A673 (cell line): ENCODE results near the gene GALNT14. TPM values are rescaled to one million over a fixed set of nuclear protein-coding genes. Genes with fewer than 3 reads are reported as not detected.

ENCODE experiments used
- BruUV-seq: library from RNA; stranded (reverse); fragments of 400-500 nt; replicated peaks from 2 replicates; lab custom pipeline; 2021; lab: Mats Ljungman, UMichigan
- CTCF ChIA-PET: fragments of 300-600 bp; sonication (Branson Sonifier 250); formaldehyde crosslinking; loops from one replicate; lab custom pipeline; 2022; ENCODE audit warnings: antibody characterized with exemption; lab: Charles Lee
- POLR2A ChIA-PET: fragments of 300-600 bp; sonication (Branson Sonifier 250); formaldehyde crosslinking; loops from one replicate; lab custom pipeline; 2022; ENCODE audit warnings: antibody characterized with exemption; ENCODE audit not compliant: low non-redundant PET; lab: Charles Lee
- DNase-seq: peaks from one replicate; pipeline ENCODE4 v3.0.0-alpha.2; 2015; ENCODE audit warnings: low spot score
- H3K27ac ChIP-seq: fragments of 200-600 bp; sonication (generic); 2 replicates; pipeline ENCODE4 v1.5.1; 2016; ENCODE audit warnings: mixed run types, low read depth, mild to moderate bottlenecking, mixed read lengths, antibody characterized with exemption, low read length; ENCODE audit not compliant: poor library complexity, severe bottlenecking
- H3K27me3 ChIP-seq: fragments of 200-600 bp; sonication (generic); replicated peaks from 2 replicates; pipeline ENCODE4 v1.6.1; 2017; ENCODE audit warnings: mixed run types, low read depth, mild to moderate bottlenecking, mixed read lengths, antibody characterized with exemption, low read length; ENCODE audit not compliant: insufficient read depth, poor library complexity
- H3K36me3 ChIP-seq: fragments of 200-600 bp; sonication (generic); 2 replicates; pipeline ENCODE4 v1.6.1; 2016; ENCODE audit warnings: mixed run types, mild to moderate bottlenecking, mixed read lengths, antibody characterized with exemption, low read length; ENCODE audit not compliant: insufficient read depth, poor library complexity, severe bottlenecking
- H3K4me1 ChIP-seq: fragments of 200-600 bp; sonication (generic); 2 replicates; pipeline ENCODE4 v1.6.1; 2017; ENCODE audit warnings: mixed run types, mild to moderate bottlenecking, mixed read lengths, antibody characterized with exemption, low read length; ENCODE audit not compliant: insufficient read depth, poor library complexity, severe bottlenecking
- H3K4me3 ChIP-seq: fragments of 200-600 bp; sonication (generic); 2 replicates; pipeline ENCODE4 v1.5.1; 2016; ENCODE audit warnings: low read depth, mixed run types, mild to moderate bottlenecking, mixed read lengths, low read length; ENCODE audit not compliant: poor library complexity, severe bottlenecking
- H3K9me3 ChIP-seq: fragments of 200-600 bp; sonication (generic); 2 replicates; pipeline ENCODE4 v1.6.1; 2016; ENCODE audit warnings: mixed run types, low read depth, mild to moderate bottlenecking, mixed read lengths, antibody characterized with exemption, low read length; ENCODE audit not compliant: poor library complexity, severe bottlenecking
- EZH2 ChIP-seq: fragments of 200-600 bp; sonication (generic); IDR thresholded peaks from 2 replicates; pipeline ENCODE4 v1.6.1; 2017; ENCODE audit warnings: borderline replicate concordance, low read depth, mild to moderate bottlenecking, mixed read lengths, antibody characterized with exemption, low read length; ENCODE audit not compliant: poor library complexity, severe bottlenecking
- intact Hi-C: fragments of 100-400 bp; cut with micrococcal nuclease; formaldehyde crosslinking; loops from one replicate; pipeline ENCODE4 v1.10.0; 2022; ENCODE audit not compliant: unreplicated experiment
- total RNA-seq: library from RNA; stranded (reverse); gene quantifications from 2 replicates; pipeline ENCODE4 v1.2.3, GENCODE V29; 2021
- TF ChIP-seq, protein P1 (sequence below): fragments of 300-800, 200-600 bp; sonication (generic); conservative IDR thresholded peaks from 2 replicates; pipeline ENCODE4 v1.5.1; 2017; ENCODE audit warnings: low read depth, mild to moderate bottlenecking, antibody characterized with exemption, low read length, moderate library complexity, mixed read lengths

The GALNT14 gene
- total RNA-seq, 1 experiment from 2014 or later: 9.7 TPM

- DNase-seq: no peak
- H3K27me3 ChIP-seq: no peaks in the 10 kb centered on the region
- BruUV-seq: no TSS peak
- TF ChIP-seq EZH2: no peak
- TF ChIP-seq, protein P1, sequence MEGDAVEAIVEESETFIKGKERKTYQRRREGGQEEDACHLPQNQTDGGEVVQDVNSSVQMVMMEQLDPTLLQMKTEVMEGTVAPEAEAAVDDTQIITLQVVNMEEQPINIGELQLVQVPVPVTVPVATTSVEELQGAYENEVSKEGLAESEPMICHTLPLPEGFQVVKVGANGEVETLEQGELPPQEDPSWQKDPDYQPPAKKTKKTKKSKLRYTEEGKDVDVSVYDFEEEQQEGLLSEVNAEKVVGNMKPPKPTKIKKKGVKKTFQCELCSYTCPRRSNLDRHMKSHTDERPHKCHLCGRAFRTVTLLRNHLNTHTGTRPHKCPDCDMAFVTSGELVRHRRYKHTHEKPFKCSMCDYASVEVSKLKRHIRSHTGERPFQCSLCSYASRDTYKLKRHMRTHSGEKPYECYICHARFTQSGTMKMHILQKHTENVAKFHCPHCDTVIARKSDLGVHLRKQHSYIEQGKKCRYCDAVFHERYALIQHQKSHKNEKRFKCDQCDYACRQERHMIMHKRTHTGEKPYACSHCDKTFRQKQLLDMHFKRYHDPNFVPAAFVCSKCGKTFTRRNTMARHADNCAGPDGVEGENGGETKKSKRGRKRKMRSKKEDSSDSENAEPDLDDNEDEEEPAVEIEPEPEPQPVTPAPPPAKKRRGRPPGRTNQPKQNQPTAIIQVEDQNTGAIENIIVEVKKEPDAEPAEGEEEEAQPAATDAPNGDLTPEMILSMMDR: no peak
- H3K9me3 ChIP-seq: peaks cover 20% of the 10 kb centered on the region
- H3K4me3 ChIP-seq: no peak overlapping the region
- ChIA-PET CTCF (no interaction called here), POLR2A (no interaction called here)
- no peaks in the 10 kb centered on the region for H3K36me3 ChIP-seq
- intact Hi-C loops: no loop called here
- no peak overlapping the region for H3K27ac ChIP-seq
- H3K4me1 ChIP-seq: no peaks in the 10 kb centered on the region
Measured at GRCh38 chr2:31037058-31037457, 101.2 kb downstream of the GALNT14 start.

DNA sequence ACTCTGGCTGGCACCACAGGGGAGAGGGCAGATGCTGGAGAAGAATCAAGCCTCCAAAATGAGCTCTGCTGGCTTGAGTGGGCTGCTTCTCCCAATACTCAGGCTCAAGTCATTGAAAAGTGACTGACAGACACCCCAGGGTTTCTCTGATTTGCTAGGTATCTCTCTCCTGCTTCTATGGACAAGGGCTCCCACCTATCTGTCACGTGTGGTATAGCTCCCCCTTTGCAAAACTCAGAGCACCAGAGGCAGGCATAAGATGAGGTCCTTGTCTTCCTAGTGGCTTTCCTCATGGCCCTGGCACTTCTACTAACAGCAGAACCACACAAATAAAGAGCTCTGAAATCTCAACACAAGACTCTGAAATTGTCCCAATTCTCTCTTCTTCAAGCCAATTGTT lies 105.2 kb downstream of the GALNT14 start:
- Histone ChIP-seq H3K36me3 (no peaks in the 10 kb centered on the region), H3K27ac (no peak overlapping the region), H3K27me3 (no peaks in the 10 kb centered on the region), H3K4me3 (no peak overlapping the region), H3K9me3 (peaks cover 20% of the 10 kb centered on the region), H3K4me1 (no peaks in the 10 kb centered on the region)
- intact Hi-C loops: no loop called here
- no TSS peak for BruUV-seq
- POLR2A ChIA-PET: no interaction called here
- no peak for DNase-seq
- no peak for TF ChIP-seq EZH2
- TF ChIP-seq, protein P1: 0 out of 2 replicates have a peak, but pooled peaks have one; percentile 26
- CTCF ChIA-PET: no interaction called here

DNA sequence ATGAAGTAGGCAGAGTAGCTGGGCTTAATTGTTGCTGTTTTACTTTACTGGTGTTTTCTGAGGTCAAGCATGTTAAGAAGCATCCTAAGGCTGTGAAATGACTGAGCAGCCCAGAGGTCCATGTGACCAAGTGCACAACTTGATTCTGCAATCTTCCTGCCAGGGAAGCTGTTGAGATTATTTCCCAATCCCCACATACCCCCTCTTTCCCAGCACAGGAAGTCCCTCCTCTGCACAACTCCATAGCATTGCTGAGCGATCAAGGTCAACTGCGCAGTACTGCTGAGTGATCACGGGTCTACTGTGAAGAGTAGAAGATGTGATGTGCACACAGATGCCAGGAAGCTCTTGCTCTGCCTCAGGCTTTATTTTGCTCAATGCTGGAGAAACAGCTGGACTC lies 105.8 kb downstream of the GALNT14 start:
- POLR2A ChIA-PET: no interaction called here
- Histone ChIP-seq H3K27me3 (no peaks in the 10 kb centered on the region), H3K4me3 (no peak overlapping the region), H3K9me3 (peaks cover 17% of the 10 kb centered on the region), H3K36me3 (no peaks in the 10 kb centered on the region), H3K27ac (no peak overlapping the region), H3K4me1 (no peaks in the 10 kb centered on the region)
- no TSS peak for BruUV-seq
- TF ChIP-seq EZH2: no peak
- TF ChIP-seq, protein P1: no peak
- CTCF ChIA-PET: no interaction called here
- intact Hi-C loops: no loop called here
- no peak for DNase-seq
